Pancreas (tissue), 10 donors: ENCODE data around the gene SNX24. TPM values are rescaled to one million over a fixed set of nuclear protein-coding genes. Genes with fewer than 3 reads are reported as not detected.

Experiments used
- ATAC-seq, 4 donors: fragments of 200-7000 bp; cut with Tn5 transposase; one replicate each; pipeline versions ENCODE4 v1.8.0 to v1.9.1; 2020; ENCODE audit warnings: mild to moderate bottlenecking in 4 of 4, moderate library complexity in 4 of 4
- DNase-seq, 6 donors: peaks; one replicate each; pipeline ENCODE4 v3.0.0-alpha.2; 2020
- FAIRE-seq: peaks from 2 replicates; lab custom pipeline; 2012; peaks lifted over from hg19 to GRCh38; lab: Jason Lieb, UNC
- H3K27ac ChIP-seq, 4 donors: fragments of 200-600 bp; sonication (generic); 1 replicate in 3 of 4; 2 replicates in 1 of 4; pipeline versions ENCODE4 v1.5.0 to v1.8.0; 2020
- H3K27me3 ChIP-seq, 4 donors: fragments of 200-600 bp; one replicate each; pipeline ENCODE4 v1.8.0; 2021
- H3K36me3 ChIP-seq, 3 donors: fragments of 200-600 bp; sonication (generic) in 1 of 3; one replicate each; pipeline versions ENCODE4 v1.5.0 to v1.8.0; 2020 to 2021
- H3K4me1 ChIP-seq, 3 donors: fragments of 200-600 bp; one replicate each; pipeline ENCODE4 v1.8.0; 2021
- H3K4me3 ChIP-seq, 4 donors: fragments of 200-600 bp; sonication (generic) in 2 of 4; one replicate each; pipeline versions ENCODE4 v1.5.0 to v1.8.0; 2020 to 2021
- H3K9me3 ChIP-seq, 4 donors: fragments of 200-600 bp; one replicate each; pipeline ENCODE4 v1.8.0; 2021
- WGBS, 2 donors: extraction: QIAGEN DNeasy Blood & Tissue Kit; methylation state at CpG; one replicate each; pipeline ENCODE4 v1.1.7; 2013; 5-methylcytosine and 5-hydroxymethylcytosine counted together
- intact Hi-C, 3 donors: fragments of 100-400 bp; cut with DNase I; formaldehyde crosslinking; loops; one replicate each; pipeline versions ENCODE4 v1.11.1 to v1.14.2; 2022
- polyA plus RNA-seq, 2 donors: library from polyadenylated mRNA; stranded (reverse); fragments of 200-250 nt; gene quantifications; one replicate each; pipeline ENCODE4 v1.2.3, GENCODE V29; 2013
- total RNA-seq, 6 donors: library from RNA; stranded (reverse); fragmentation: NEBNext Ultra II Directional in 4 of 6; extraction: Animal tissue kit (Norgen Biotek cat#: 25700) in 4 of 6; gene quantifications; one replicate each; pipeline versions ENCODE4 v1.2.1 to v1.2.4, GENCODE V29; 2021 to 2023
- TF ChIP-seq, protein P1 (sequence below), 4 donors: fragments of 200-600 bp; sonication (generic) in 3 of 4; IDR thresholded peaks; one replicate each; pipeline versions ENCODE4 v1.5.0 to v1.8.0; 2021; ENCODE audit warnings: antibody characterized with exemption in 4 of 4
- donor health status: healthy with polysubstance abuse.
- donor health status: DM: no; HTN: no; CAD: no; lungs with moderate emphysema.
- donor health status: DM: no; HTN: no; CAD: no.
- donor health status: control.
- donor health status: control.
- donor health status: Bipolar disorder and iron deficiency.
- donor health status: DM: yes; HTN: yes; CAD: no.
- donor health status: DM: no; HTN: no; CAD: no.
- donor health status: DM: no; HTN: no; CAD: no.
- donor health status: DM: yes; HTN: yes; CAD: no.

SNX24 gene
- total and polyA plus RNA-seq, 8 donors, result 5.2 to 10.0 (median 6.9) TPM

DNA sequence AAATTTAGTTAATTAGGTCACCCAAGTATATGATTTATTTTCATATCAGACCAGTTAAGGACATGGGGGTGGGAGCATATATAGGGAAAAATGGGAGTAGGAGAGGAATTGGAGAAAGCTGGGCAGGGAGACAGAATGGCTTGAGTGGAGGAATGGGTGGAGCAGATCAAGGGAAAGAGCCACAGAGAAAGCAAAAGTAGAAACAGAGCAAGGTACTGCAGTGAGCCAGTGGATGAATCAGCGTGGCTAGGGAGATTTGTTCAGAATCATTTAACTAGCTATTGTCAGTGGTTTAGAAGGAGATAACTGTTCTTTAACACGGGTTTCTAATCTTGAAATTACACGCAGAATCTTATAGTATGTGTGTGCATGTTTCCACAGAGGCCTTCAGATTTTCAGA lies 37.4 kb downstream of the SNX24 start:
- DNase-seq, result no peak
- no peaks in the 10 kb centered on the region for H3K36me3 ChIP-seq
- intact Hi-C loops, result no loop called here
- no peaks in the 10 kb centered on the region for H3K4me1 ChIP-seq
- TF ChIP-seq, protein P1, sequence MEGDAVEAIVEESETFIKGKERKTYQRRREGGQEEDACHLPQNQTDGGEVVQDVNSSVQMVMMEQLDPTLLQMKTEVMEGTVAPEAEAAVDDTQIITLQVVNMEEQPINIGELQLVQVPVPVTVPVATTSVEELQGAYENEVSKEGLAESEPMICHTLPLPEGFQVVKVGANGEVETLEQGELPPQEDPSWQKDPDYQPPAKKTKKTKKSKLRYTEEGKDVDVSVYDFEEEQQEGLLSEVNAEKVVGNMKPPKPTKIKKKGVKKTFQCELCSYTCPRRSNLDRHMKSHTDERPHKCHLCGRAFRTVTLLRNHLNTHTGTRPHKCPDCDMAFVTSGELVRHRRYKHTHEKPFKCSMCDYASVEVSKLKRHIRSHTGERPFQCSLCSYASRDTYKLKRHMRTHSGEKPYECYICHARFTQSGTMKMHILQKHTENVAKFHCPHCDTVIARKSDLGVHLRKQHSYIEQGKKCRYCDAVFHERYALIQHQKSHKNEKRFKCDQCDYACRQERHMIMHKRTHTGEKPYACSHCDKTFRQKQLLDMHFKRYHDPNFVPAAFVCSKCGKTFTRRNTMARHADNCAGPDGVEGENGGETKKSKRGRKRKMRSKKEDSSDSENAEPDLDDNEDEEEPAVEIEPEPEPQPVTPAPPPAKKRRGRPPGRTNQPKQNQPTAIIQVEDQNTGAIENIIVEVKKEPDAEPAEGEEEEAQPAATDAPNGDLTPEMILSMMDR (IDR thresholded peaks at IDR 0.05), result no peak
- no peak overlapping the region for H3K27ac ChIP-seq
- 75 to 92% methylated on average over 3 of the region's 3 CpGs for WGBS, 2 donors
- no peak overlapping the region for H3K4me3 ChIP-seq
- H3K27me3 ChIP-seq, result no peaks in the 10 kb centered on the region
- ATAC-seq, result no peak
- no peak for FAIRE-seq
- no peaks in the 10 kb centered on the region for H3K9me3 ChIP-seq

DNA sequence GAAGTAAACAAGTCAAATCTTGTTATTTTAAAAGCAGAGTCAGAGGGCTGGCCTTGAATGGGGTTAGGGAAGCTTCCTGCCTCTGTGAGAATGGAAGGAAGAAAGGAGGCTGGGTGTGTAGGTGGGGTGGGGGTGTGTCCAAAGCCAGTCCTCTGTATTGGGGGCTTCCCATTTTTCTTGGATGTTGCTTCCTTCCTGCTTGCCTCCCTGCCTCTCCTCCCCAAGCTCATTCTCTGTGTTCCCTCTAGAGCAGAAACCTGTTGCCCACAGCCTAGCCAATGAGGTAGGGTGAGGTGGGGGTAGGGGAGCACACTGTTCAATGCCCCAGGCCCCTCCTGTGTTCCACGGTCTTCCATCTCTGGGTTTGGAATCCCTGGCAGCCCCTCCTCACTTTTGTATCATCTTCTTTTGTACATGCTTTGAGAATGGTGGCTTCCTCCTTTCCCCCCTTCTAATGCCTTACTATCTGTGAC lies 39.7 kb downstream of the SNX24 start:
- H3K4me3 ChIP-seq, result no peak overlapping the region
- no peak overlapping the region for H3K27ac ChIP-seq
- WGBS, 2 donors, result 71 to 86% methylated on average over 1 of the region's 1 CpG
- H3K27me3 ChIP-seq, result no peaks in the 10 kb centered on the region
- no peak for DNase-seq
- no peak for ATAC-seq
- no peaks in the 10 kb centered on the region for H3K4me1 ChIP-seq
- H3K36me3 ChIP-seq, result no peaks in the 10 kb centered on the region
- TF ChIP-seq, protein P1 (IDR thresholded peaks at IDR 0.05), result no peak
- FAIRE-seq, result no peak
- intact Hi-C loops, result no loop called here
- no peaks in the 10 kb centered on the region for H3K9me3 ChIP-seq

DNA sequence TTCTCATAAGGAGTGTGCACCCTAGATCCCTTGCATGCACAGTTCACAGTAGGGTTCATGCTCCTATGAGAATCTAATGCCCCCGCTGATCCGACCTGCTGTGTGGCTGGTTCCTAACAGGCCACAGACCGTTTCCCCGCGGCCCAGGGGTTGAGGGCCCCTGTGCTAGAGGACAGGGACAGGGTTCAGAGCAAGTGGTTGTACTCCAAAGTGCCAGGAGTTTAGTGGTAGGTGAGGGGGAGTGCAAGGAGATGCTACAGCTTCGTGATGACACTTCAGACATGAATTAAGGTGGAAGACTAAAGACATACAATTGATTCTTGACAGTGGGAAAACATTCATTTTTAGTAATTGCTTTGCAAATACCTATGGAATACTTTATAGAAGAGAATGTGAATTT lies 40.5 kb downstream of the SNX24 start:
- H3K9me3 ChIP-seq, result no peaks in the 10 kb centered on the region
- no peak for DNase-seq

DNA sequence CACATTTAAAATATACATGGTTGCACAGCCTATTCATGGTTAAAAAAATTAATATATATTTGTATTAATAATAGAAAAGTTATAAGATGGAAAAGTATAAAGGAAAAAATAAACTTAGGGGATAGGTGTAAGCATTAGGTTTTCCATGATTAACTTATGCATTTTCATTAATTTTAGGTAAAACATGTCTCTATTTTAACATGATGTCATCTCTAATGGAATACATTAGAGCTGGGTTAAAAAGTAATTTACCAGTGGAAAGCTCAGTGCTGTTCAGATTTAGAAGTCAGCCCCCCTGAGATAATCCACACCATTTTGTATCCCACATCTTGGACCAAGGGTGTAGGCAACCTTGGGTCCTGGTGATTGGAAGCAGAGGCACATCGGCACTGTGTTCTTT lies 49.7 kb downstream of the SNX24 start:
- WGBS, 2 donors, result 94 to 98% methylated on average over 1 of the region's 1 CpG
- DNase-seq, result no peak
- Histone ChIP-seq H3K27ac (no peak overlapping the region), H3K27me3 (no peaks in the 10 kb centered on the region), H3K4me3 (no peak overlapping the region), H3K36me3 (no peaks in the 10 kb centered on the region), H3K4me1 (peaks cover 0 to 7% (median 4%) of the 10 kb centered on the region in 3 donors), H3K9me3 (no peaks in the 10 kb centered on the region)
- no peak for FAIRE-seq
- intact Hi-C loops, result no loop called here
- ATAC-seq, result no peak
- TF ChIP-seq, protein P1 (IDR thresholded peaks at IDR 0.05), result no peak

More for the DNA sequence above, 40.5 kb downstream of the SNX24 start:
- TF ChIP-seq, protein P1 (IDR thresholded peaks at IDR 0.05), result no peak
- no peak for ATAC-seq
- Histone ChIP-seq H3K36me3 (no peaks in the 10 kb centered on the region), H3K4me3 (no peak overlapping the region), H3K27ac (no peak overlapping the region), H3K27me3 (no peaks in the 10 kb centered on the region), H3K4me1 (peaks cover 0 to 1% (median 0%) of the 10 kb centered on the region in 3 donors)
- no peak for FAIRE-seq
- 95 to 97% methylated on average over 6 of the region's 6 CpGs for WGBS, 2 donors
- intact Hi-C loops, result no loop called here

DNA sequence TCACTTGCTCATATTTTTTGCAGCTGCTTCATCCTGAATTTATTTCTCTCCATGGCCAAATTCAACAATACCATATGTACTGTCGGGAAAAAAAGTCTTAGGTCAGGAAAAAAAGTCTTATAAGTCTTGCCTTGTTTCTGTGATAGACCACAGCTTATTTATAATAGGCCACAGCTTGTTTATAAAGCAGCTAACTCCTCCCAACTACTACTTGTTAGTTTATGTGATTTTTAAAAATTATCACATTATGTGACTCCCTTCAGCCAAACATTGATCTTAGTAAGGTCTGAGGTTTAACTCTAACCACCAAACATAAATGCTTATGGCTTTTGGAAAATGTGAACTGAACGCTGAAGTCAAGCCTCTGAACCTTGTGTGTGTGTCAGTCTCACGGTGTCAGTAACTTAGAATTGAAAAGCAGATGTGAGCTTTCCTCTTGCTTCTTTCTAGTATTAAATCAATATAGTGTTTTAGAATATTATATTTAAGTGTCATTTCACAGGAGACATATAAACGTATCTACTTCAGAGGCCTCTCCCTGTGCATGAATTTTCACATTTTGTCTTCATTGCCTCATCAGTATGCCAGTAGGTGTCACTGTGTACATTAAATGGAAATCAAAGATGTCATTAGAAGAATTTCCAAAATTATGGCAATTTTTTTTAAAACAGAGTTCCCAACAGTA lies 51.3 kb downstream of the SNX24 start:
- Histone ChIP-seq H3K9me3 (no peaks in the 10 kb centered on the region), H3K27ac (no peak overlapping the region), H3K4me3 (no peak overlapping the region), H3K27me3 (no peaks in the 10 kb centered on the region), H3K4me1 (no peaks in the 10 kb centered on the region), H3K36me3 (no peaks in the 10 kb centered on the region)
- intact Hi-C loops, result no loop called here
- DNase-seq (no peak), ATAC-seq (peak in 3 of 4 donors; percentile 44 to 54 (median 53)), FAIRE-seq (peak; percentile 85)
- TF ChIP-seq, protein P1 (IDR thresholded peaks at IDR 0.05), result peak in 3 of 4 donors; percentile 16 to 42 (median 31)
- 59 to 63% methylated on average over 4 of the region's 4 CpGs for WGBS, 2 donors
